KG1 (cell line): ENCODE measurements around the gene ANKRD29.

ENCODE experiments used
- DNase-seq: peaks from one replicate; lab custom pipeline; 2025; lab: John Stamatoyannopoulos, UW

The ANKRD29 gene, protein sequence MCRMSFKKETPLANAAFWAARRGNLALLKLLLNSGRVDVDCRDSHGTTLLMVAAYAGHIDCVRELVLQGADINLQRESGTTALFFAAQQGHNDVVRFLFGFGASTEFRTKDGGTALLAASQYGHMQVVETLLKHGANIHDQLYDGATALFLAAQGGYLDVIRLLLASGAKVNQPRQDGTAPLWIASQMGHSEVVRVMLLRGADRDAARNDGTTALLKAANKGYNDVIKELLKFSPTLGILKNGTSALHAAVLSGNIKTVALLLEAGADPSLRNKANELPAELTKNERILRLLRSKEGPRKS

DNA sequence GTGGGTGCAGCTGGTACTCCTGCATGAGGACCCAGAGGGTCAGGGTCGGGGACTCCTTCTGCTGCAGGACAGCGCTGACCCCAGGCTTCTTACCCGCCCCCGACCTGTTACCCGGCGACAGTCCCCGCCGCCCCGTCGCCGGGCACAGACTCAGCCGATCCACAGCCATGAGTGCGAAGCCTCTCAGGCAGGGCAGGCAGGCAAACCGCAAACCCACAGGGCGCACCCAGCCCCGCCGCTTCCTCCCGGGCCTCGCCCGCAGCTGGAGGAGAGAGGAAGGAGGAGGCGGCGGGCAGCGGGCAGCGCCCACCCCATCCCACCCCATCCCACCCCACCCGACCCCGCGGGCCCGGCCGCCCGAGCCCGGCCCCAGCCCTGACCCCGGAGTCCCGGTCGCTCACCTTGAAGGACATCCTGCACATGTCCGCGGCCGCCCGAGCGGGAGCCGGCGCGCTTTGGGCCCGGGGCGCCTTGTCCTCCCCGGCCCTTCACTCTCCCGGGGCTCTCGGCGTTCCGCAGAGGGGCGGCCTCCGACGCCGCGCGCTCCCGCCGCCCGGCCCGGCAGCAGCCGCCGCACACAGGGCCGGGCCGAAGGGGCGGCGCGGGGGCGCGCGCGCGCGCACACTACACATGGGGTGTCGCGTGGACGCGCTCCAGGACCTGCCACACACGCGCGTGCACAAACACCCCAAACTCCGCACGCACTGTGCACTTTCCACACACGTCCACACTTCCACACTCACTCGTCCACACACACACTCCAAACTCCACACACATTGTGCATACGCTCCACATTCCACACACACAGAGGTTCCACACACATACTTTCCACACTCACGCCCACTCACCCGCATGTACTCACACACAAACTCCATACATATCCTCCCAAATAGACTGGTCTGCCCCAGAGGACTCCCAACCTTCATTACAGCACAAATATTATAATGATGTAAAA lies at the start of gene ANKRD29:
TSS of gene ANKRD29 (minus strand) at position 603 of the 955 bp plus-strand sequence. CDS start at position 422, 181 bp downstream.
- no peak for DNase-seq

DNA sequence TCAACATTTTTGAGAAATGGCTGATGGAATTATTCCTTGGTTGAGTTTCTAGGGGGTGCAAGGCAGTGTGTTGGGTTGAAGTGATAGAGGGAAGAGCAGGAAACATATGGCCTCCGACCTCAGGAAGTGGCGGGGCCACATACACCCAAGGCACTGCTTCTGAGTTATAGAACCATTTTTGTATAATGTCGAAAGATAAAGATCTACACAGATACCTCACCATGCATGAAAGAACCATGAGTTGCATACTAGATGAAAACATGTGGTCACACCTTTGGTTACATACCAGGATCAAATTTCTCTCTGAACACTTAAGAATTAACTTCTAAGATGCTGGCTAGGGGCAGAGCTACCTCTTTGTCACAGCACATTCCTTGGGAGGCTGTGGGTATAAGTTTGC lies 49.7 kb upstream of the ANKRD29 start:
- peak; percentile 44 for DNase-seq

DNA sequence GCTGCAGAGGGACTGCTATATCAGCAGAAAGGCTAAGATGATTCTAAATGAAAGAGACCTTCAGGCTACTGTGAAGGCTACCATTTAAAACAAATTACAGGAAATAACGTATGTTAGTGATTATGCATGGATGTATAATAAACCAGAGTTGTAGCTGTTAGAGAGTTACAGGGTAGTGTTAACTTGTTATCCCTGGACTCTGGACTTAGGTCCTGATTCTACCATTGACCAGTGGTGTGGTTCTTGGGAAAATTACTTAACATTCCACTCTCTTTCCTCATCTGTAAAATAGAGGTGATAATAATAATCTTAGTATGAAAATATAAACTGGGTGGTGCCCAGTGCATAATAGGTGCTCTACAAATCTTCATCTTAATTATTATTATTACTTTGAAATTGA lies 48.7 kb upstream of the ANKRD29 start:
- no peak for DNase-seq

DNA sequence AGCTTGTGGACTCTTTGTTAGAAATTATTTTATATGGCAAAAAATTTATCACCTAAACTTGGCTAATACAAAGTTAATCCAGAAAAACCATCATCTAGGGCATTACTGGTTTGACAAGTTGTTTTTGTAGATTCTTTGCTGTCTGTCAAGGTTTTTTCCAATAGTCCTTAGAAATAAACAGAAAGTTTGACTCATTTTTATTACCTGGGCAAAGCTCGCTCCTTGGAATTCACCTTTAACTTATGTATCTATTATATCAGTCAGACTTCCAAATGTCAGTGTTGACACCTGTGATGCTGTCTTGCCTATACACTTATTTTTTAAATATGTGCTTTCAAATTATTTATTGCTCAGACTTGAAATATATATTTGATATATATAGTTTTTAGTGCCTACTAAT lies 48.2 kb upstream of the ANKRD29 start:
- DNase-seq, result no peak

DNA sequence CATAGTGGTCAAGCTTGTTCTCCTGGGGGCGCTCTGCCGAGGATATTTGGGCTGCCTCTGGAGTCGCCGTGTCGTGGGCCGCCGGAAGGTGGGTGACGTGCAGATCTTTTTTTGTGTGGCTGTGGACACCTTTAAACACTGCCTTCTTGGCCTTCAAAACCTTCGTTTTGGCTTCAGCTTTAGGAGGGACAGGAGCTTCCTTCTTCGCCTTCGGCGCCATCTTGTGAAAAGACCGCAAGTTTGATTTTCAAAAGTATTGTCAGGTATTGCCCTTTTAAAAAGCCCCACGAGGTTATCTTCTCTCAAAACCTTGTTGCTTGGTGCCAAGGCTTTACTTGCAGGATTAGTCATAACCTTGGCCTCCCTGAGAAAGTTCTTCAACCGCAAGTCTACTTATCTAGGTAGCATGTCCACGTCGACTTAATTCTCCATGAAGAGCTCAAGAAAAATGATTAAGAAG lies 47.4 kb upstream of the ANKRD29 start:
- DNase-seq, result no peak

DNA sequence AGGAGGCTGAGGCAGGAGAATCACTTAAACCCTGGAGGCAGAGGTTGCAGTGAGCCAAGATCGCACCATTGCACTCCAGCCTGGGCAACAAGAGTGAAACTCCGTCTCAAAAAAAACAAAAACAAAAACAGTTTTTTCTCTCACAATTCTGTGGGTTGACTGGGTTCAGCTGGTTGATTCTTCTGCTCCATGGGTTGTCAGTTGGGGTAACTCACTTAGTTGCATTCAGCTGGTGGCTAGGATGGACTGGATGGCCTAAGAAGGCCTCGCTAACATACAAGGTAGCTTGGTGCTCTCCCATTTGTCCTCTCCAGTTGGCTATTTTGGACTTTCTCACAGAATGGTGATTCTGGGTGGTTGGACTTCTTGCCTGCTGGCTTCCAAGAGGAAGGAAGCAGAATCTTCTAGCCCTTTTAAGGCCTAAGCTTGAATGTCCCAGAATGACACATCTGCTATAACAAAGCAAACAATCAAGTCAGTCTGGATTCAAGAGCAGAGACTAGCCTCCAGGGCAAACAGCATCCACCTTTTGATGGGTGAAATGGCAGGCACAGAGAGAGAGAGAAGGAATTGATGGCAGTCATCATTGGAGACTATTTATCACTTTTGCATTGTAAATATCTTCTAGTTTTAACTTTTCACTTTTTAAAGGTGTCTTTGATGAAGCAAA lies 44.4 kb upstream of the ANKRD29 start:
- DNase-seq, result no peak

DNA sequence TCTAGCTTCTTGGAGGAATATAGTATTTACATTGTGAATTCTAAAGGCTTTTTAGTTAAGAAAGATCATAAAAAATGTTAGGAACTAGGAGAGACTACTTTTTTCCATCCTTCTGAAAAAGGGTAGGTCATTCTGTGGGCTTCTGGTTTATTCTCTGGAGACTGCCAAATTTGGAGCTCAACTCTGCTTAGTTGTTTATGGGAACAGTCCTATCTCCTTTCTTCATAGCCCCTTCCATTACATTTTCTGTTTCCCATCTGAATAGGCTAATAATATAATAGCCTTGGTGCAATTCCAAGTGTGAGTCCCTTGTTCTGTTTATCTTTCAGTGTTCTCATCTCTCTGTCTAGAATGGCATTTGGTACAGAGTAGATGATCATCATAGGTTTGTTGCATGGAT lies 42.1 kb upstream of the ANKRD29 start:
- DNase-seq, result no peak

DNA sequence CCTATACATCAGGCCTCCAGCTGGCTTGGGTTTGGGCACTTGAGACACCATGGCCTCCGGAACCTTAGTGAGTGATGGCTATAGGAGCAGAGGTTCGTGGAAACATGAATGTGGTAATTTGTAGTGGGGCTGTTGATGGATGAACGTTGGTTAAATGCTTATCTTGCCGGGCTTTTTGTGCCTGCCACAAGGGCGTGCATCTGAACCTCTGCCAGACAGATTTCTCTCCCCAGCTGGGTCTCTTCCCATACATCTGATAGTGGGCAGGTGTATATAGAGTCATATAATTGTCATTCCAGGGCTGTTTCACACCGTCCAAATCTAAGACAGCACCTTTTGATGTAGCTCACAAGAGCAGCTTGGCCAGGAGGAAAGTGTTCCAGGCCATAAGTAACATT lies 41.3 kb upstream of the ANKRD29 start:
- DNase-seq, result no peak

DNA sequence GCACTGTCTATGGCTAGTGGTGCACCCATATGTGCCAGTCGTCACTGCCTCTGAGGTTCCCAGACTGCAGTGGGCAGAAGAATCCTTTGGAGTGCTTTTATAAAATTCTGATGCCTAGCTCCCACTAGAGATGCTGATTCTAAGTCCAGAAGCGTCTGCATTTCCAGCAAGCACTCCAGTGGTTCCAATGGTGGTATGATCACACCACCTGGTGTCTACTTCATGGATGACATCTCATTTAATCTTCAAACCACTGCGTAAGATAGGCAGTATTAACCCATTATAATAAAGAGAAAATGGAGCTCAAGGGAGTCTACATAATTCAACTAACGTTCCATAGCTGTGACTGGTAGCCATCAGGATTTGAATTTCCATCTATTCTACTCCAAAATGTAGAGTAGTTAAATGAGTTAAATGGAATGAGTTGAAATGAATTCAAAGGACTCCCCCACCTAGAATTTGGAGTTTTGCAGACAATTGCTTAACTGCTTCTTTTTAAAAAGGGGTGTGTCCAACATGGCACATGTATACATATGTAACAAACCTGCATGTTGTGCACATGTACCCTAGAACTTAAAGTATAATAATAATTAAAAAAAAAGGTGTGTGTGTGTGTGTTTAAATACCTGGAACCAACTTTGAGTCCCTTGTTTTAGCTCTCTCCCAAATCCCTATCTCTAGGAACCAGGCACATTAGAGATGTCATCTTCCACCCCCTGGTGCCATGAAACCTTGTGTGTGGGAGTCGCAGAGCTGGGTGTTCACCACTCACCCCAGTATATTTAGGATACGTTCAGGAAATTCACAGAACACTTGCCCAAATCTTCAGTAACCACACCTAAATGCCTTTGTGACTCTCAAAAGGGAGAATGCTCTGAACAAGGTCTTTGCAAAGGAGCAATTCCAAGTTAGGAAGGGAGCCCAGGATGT lies 40.6 kb upstream of the ANKRD29 start:
- peak; percentile 16 for DNase-seq

DNA sequence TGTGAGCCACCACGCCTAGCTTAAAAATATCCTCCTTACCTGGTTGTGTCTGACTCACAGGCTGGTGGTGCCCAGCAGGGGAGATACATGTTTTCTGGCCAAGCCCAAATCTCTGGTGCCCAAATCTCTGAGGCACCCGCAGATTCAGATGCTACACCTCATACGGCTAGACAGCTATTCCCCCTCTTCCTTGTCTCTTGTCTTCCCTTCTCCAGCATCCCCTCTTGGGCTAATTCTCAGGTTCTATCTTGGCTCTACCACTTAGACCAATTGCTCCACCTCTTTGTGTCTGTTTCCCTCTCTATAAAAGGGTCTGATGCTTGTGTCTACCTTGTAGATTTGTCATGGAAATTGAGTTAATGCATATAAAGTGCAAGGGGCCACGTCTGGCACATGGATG lies 39.9 kb upstream of the ANKRD29 start:
- no peak for DNase-seq

DNA sequence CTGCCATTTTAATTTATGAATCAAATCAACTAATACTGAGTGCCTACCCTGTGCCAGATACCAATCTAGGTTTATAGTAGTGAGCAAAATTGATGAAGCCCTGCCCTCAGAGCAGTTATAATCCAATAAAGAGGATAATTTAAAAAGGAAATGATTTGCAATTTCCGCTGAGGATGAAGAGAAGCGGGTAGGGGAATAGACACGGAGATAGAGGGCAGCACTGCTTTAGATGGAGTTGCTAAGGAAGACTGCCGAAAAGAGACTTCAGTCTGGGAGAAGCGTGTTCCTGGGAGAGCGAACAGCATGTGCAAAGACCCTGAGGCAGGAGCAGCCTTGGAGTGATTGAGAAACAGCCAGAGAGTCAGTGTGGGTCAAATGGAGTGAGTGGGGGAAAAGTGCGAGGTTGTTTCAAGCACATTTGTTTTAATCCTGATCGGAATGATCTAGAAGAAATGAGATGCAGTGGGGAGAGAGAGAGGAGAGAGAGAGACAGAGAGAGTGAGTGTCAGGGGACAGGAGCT lies 38.9 kb upstream of the ANKRD29 start:
- no peak for DNase-seq

DNA sequence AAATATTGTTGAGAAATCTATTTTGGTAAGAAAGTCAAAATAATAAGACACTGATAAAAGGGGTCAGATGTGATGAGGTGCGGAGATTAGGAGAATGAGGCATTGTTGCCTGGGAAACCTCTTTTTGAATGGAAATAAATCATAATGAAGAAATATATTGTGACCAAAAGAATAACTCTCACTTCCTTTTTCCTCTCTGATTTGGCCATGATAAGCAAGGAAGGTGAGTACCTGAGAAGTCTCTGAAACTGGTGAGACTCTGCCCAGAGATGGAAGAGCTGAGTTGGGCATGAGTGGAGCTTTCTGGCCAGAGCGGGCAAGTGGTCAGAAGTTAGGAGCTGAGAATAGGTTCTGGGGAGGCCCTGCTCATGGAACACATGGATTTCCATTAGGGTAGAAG lies 38.3 kb upstream of the ANKRD29 start:
- no peak for DNase-seq

DNA sequence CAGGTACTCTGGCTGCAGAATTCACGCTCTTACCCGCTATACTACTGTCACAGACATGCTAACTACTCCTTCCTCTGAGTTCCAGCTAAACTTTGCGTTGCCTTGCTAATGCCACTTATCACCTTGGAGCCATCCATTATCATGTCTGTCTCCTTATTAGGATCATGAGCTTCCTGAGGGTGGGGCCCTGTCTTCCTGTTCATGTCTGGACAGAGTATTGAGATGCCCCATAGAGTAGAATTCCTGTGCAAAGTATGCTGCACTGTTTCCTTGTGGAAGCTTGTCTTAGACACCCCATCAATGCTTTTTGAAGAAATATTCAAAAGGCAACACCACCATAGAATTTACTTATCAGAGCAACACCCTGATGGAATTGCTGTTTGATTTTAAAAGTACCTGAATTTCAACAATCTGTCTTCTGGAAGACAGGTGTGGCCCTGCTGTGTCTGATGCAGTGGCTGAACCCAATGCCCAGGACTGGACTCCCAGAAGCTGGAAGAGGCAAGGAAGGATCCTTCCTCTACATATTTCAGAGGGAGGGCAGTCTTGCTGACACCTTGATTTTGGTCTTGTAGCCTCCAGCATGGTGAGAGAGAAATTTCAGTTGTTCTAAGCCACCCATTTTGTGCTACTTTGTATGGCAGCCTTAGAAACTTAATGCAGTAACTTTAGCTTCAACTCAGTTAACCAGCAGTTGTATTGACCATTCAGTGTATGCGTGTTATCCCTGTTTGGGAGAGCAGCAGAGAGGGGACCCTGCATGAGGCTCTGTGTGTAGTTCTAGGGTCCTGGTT lies 32.1 kb upstream of the ANKRD29 start:
- DNase-seq, result no peak

DNA sequence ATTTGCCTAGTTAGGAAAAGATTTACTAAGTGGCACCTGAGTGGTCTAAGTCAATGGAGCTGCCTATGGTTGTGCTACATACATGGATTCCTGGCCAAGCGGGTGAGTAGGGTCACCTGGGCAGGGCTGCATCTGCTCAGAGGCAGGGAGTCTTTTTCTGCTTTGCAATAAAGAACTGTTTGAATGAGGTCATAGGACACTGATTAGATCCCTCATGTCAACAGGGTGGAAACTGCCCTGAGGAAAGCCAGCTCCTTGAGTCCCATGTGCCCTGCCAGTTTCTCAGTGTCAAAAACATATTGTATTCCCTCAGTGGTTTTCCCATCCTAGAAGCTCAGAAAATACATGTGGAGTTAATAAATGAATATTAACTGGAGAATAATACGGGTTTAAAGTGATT lies 31.1 kb upstream of the ANKRD29 start:
- no peak for DNase-seq

DNA sequence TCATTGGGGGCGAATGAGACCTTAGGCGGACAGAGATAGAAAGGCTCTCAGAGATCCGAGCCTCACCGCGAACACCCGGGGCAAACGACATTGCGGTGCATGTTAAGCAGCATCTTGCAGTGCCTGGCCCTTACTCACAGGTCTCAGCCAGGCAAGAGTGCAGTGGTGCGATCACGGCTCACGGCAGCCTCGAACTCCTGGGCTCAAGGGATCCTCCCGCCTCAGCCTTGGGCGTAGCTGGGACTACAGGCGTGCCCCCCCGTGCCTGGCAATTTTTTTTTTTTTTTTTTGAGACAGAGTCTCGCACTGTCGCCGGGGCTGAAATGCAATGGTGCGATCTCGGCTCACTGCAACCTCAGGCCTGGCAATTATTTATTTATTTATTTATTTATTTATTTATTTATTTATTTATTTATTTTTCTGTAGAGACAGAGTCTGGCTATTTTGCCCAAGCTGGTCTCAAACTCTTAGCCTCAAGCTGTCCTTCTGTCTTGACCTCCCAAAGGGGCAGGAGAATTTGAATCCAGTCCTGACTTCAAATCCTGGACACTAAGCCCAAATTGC lies 27.9 kb upstream of the ANKRD29 start:
- no peak for DNase-seq

DNA sequence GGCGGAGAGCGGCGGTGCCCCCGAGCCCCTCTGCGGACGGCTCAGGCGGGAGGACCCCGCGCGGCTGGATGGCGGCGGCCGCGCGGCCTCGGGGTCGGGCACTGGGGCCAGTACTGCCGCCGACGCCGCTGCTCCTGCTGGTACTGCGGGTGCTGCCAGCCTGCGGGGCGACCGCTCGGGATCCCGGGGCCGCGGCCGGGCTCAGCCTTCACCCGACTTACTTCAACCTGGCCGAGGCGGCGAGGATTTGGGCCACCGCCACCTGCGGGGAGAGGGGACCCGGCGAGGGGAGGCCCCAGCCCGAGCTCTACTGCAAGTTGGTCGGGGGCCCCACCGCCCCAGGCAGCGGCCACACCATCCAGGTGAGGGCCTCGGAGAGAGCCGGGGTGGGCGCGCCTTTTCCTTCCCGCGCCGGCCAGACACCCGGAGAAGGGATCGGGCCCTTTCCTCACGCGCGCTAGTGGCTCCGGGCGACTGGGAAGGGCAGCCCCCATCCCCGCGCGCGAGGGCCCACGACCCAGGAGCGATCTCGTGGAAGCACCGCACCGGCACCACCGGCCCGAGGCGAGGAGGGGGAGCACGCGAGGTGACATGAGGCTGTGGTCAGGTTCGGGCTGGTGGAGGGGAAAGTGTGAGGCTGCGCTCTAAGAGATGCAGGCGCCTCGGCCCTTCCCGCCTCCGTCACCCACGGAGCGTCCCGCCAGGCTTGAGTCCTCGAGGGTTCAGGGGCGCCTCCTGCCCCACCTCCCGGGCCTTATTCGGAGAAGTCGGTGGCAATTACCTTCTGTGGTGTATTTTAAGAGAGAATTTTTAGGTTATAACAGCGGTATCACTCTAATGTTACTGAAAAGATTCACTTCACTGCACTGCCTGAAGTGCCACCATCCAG lies 27.1 kb upstream of the ANKRD29 start:
- no peak for DNase-seq

DNA sequence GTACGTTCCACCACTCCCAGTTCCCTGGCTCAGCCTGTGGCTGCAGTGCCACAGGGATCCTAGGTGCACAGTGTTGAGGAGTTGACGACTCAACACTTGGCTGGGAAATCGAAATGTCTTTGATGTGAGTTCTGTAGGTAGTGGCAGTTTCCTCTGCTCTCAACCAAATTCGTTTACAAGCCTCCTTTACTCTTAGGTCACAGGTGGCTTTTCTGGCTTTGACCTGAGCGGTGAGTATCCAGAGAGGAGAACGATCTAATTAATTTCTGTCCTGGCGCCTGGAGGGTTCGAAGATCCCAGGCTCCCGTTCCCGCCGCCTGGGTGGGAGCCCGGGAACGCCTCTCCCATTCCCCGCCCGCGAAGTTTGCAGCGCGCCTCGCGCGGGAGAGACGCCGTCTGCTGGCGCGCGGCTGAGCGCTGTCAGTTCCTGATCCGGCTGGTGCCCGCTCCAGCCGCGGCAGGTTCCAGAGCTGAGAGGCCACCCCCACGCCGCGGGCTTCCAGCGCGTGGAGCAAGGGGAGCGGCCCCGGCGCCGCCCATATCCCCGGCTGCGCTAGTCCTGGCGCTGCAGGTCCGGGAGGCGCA lies 26.4 kb upstream of the ANKRD29 start, which contains the start of gene LAMA3:
TSS of gene LAMA3 (plus strand) at position 423 of the 585 bp plus-strand sequence. CDS start 231 bp downstream, outside the sequence.
- no peak for DNase-seq

DNA sequence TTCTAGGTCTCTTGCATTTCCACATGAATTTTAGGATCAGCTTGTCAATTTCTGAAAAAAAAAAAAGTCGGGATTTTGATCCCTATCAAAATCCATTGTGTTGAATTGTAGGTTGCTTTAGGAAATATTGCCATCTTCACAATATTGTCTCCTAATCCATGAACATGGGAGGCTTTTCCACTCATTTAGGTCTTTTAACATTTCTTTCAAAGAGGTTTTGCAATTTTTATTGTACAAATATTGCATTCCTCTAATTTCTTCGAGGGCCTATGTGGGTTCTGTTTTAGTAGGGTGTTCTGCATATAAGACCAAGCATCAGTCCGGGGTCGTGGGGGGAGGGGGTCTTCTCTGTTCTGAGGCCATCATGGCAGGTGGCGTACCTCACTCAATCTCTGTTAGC lies 25.8 kb upstream of the ANKRD29 start:
- no peak for DNase-seq
